ENCODE measurements around the gene KATNBL1. TPM values are rescaled to one million over a fixed set of nuclear protein-coding genes. Genes with fewer than 3 reads are reported as not detected.
"Not testable (repeated sequence)": the region's sequence is repeated elsewhere in the genome, so short reads cannot be mapped to it uniquely, and the experiment has no call there.

Gene KATNBL1
- total RNA-seq, 2 donors from 2014 or later, result 45.8 to 50.3 TPM

GRCh38 chr15:34213690-34214089, 3.8 kb upstream of the KATNBL1 start:
- H3K36me3 ChIP-seq (replicated peaks in 1 of 2; ENCODE audit: insufficient read depth in 1 of 2, low read depth in 2 of 2), result no peaks in the 10 kb centered on the region
- H3K4me3 ChIP-seq, result no peak overlapping the region
- peaks cover 9% of the 10 kb centered on the region for H3K4me1 ChIP-seq
- H3K9me3 ChIP-seq, result no peaks in the 10 kb centered on the region
- 22 to 43% methylated on average over 3 to 4 of the region's 4 CpGs for WGBS, 2 donors
- intact Hi-C loops (cut with DNase I), result loop anchor here (5.0 to 10.0 kb wide), 2 partner anchors 109 to 151 kb away; partner anchors contain the start of genes EMC7 and PGBD4
- TF ChIP-seq CTCF (IDR thresholded peaks at IDR 0.05) (no peak), POLR2A (IDR thresholded peaks at IDR 0.05) (no peak)
- H3K27me3 ChIP-seq, result no peaks in the 10 kb centered on the region
- DNase-seq (no peak), ATAC-seq (no peak)
- H3K27ac ChIP-seq, result no peak overlapping the region

DNA sequence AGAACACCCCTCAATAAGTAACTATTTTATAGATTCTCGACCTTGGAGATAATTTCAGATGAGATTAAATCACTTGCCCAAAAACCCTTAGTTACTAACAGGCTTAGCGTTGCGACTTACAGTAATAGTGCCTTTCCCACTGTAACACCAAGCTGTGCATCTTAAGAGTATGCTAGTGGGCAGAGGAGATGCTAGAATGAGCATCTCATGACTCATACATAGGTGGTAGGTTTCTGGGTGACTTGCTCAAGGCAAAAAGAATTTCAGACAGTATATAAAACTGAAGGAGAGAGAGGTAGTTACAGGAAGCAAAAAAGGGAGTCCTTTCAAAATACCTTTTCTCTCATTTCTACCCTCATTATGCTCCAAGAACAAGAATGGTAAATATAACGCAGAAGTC, 3.9 kb downstream of the KATNBL1 start:
- 78 to 80% methylated on average over 4 of the region's 4 CpGs for WGBS, 2 donors
- ATAC-seq, result no peak

GRCh38 chr15:34203936-34204335, 6.0 kb downstream of the KATNBL1 start:
- TF ChIP-seq POLR2A (IDR thresholded peaks at IDR 0.05) (no peak), CTCF (IDR thresholded peaks at IDR 0.05) (no peak)
- intact Hi-C loops (cut with DNase I), result no loop called here
- peaks cover 10% of the 10 kb centered on the region for H3K4me1 ChIP-seq
- H3K9me3 ChIP-seq, result no peaks in the 10 kb centered on the region
- H3K36me3 ChIP-seq (replicated peaks in 1 of 2; ENCODE audit: insufficient read depth in 1 of 2, low read depth in 2 of 2), result no peaks in the 10 kb centered on the region
- H3K27ac ChIP-seq, result no peak overlapping the region
- ATAC-seq (no peak), DNase-seq (no peak)
- H3K4me3 ChIP-seq, result no peak overlapping the region
- no peaks in the 10 kb centered on the region for H3K27me3 ChIP-seq
- WGBS, 2 donors, result 75 to 100% methylated on average over 1 of the region's 1 CpG

More for the DNA sequence above, 3.9 kb downstream of the KATNBL1 start:
- Histone ChIP-seq H3K4me3 (no peak overlapping the region), H3K27me3 (no peaks in the 10 kb centered on the region), H3K36me3 (replicated peaks in 1 of 2; ENCODE audit: insufficient read depth in 1 of 2, low read depth in 2 of 2) (no peaks in the 10 kb centered on the region), H3K9me3 (no peaks in the 10 kb centered on the region), H3K27ac (no peak overlapping the region), H3K4me1 (peaks cover 17% of the 10 kb centered on the region)
- TF ChIP-seq POLR2A (IDR thresholded peaks at IDR 0.05) (no peak), CTCF (IDR thresholded peaks at IDR 0.05) (no peak)
- intact Hi-C loops (cut with DNase I), result no loop called here
- DNase-seq, result no peak

DNA sequence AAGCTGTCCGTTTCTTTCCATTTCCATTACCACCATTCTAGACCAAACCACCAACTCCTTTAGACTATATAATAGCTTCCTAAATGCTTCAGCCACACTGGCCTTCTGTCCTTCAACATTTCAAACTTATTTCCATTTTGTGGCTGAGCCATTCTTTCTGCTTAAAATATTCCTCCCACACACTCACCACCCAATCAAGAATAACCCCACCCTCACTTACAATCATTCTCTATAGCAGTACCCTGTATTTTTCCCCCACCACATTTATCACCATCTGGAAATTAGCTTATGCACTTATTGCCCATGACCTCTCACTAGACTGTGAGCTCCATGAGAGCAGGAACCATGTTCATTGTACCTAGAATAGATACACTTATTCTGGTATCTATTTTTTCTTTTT, 6.6 kb downstream of the KATNBL1 start:
- H3K27ac ChIP-seq, result no peak overlapping the region
- ATAC-seq (no peak), DNase-seq (no peak)
- H3K4me1 ChIP-seq, result peaks cover 6% of the 10 kb centered on the region
- H3K4me3 ChIP-seq, result no peak overlapping the region
- no peaks in the 10 kb centered on the region for H3K36me3 ChIP-seq (replicated peaks in 1 of 2; ENCODE audit: insufficient read depth in 1 of 2, low read depth in 2 of 2)
- no peaks in the 10 kb centered on the region for H3K27me3 ChIP-seq
- TF ChIP-seq CTCF (IDR thresholded peaks at IDR 0.05) (no peak), POLR2A (IDR thresholded peaks at IDR 0.05) (no peak)
- intact Hi-C loops (cut with DNase I), result no loop called here
- H3K9me3 ChIP-seq, result no peaks in the 10 kb centered on the region
- 90 to 94% methylated on average over 1 of the region's 1 CpG for WGBS, 2 donors

GRCh38 chr15:34193272-34193671, 16.6 kb downstream of the KATNBL1 start:
- H3K27me3 ChIP-seq; ATAC-seq; intact Hi-C loops (cut with DNase I); H3K9me3 ChIP-seq; DNase-seq; H3K4me3 ChIP-seq; H3K27ac ChIP-seq; H3K36me3 ChIP-seq (replicated peaks in 1 of 2; ENCODE audit: insufficient read depth in 1 of 2, low read depth in 2 of 2): not testable (repeated sequence)
- WGBS, 2 donors, result 88% methylated on average over 7 of the region's 7 CpGs
- H3K4me1 ChIP-seq, result peaks cover 12% of the 10 kb centered on the region
